Skin epidermis (tissue), 12 donors: Measurements from ENCODE around the gene HOXD3.

Experiments used
- H3K27ac ChIP-seq, 21 experiments: fragments of 200-600 bp; sonication (generic) in 11 of 21; one replicate each; pipeline ENCODE4 v1.5.0; 2020; ENCODE audit warnings: mild to moderate bottlenecking in 3 of 21, inconsistent platforms in 2 of 21, moderate library complexity in 2 of 21
- H3K4me3 ChIP-seq, 7 experiments: fragments of 200-600 bp; sonication (generic) in 2 of 7; one replicate each; pipeline ENCODE4 v1.5.0; 2020; ENCODE audit warnings: inconsistent platforms in 2 of 7, mild to moderate bottlenecking in 2 of 7, moderate library complexity in 1 of 7

The HOXD3 gene

GRCh38 chr2:176156807-176157498 lies at the start of gene HOXD3:
Gene HOXD3 (plus strand): TSS chr2:176157307. CDS start chr2:176169115, 11,808 bp downstream.
- Histone ChIP-seq H3K27ac (peak within 1 kb of the TSS in 7 of 21 experiments; percentile 5 to 77 (median 18)), H3K4me3 (peak within 1 kb of the TSS; percentile 14 to 42 (median 30))

GRCh38 chr2:176107731-176108181 lies 49.4 kb upstream of the HOXD3 start:
- Histone ChIP-seq H3K4me3 (peak overlapping the region in 3 of 7 experiments; percentile 8 to 25 (median 25)), H3K27ac (peak overlapping the region in 1 of 21 experiments; percentile 61)

- no peak overlapping the region for H3K27ac ChIP-seq
- no peak overlapping the region for H3K4me3 ChIP-seq
Observed at GRCh38 chr2:176109192-176109901, 47.8 kb upstream of the HOXD3 start.

- H3K27ac ChIP-seq, result no peak overlapping the region
- H3K4me3 ChIP-seq, result no peak overlapping the region
Observed at GRCh38 chr2:176109946-176110345, 47.2 kb upstream of the HOXD3 start.

- Histone ChIP-seq H3K4me3 (no peak overlapping the region), H3K27ac (no peak overlapping the region)
Observed at GRCh38 chr2:176110415-176111308, 46.4 kb upstream of the HOXD3 start.

GRCh38 chr2:176111309-176111663 lies 45.8 kb upstream of the HOXD3 start:
- no peak overlapping the region for H3K4me3 ChIP-seq
- no peak overlapping the region for H3K27ac ChIP-seq

- Histone ChIP-seq H3K27ac (no peak overlapping the region), H3K4me3 (no peak overlapping the region)
Observed at GRCh38 chr2:176111846-176112374, 45.2 kb upstream of the HOXD3 start.

- Histone ChIP-seq H3K4me3 (no peak overlapping the region), H3K27ac (no peak overlapping the region)
Observed at GRCh38 chr2:176112375-176113302, 44.5 kb upstream of the HOXD3 start.

- Histone ChIP-seq H3K27ac (no peak overlapping the region), H3K4me3 (no peak overlapping the region)
Observed at GRCh38 chr2:176114120-176114929, 42.8 kb upstream of the HOXD3 start.

GRCh38 chr2:176114930-176115625 lies 42.0 kb upstream of the HOXD3 start:
- H3K4me3 ChIP-seq, result no peak overlapping the region
- no peak overlapping the region for H3K27ac ChIP-seq

GRCh38 chr2:176115883-176116813 lies 41.0 kb upstream of the HOXD3 start, which contains the start of gene HOXD10:
Gene HOXD10 (plus strand): TSS chr2:176116778. CDS start chr2:176116834, 56 bp downstream.
- Histone ChIP-seq H3K4me3 (peak within 1 kb of the TSS; percentile 9 to 25 (median 15)), H3K27ac (peak within 1 kb of the TSS in 10 of 21 experiments; percentile 1 to 71 (median 34))

- H3K4me3 ChIP-seq, result peak overlapping the region; percentile 7 to 24 (median 15)
- peak overlapping the region in 6 of 21 experiments; percentile 1 to 71 (median 54) for H3K27ac ChIP-seq
Observed at GRCh38 chr2:176117162-176117822, 39.8 kb upstream of the HOXD3 start.

GRCh38 chr2:176117823-176118371 lies 39.2 kb upstream of the HOXD3 start:
- peak overlapping the region in 6 of 21 experiments; percentile 1 to 71 (median 54) for H3K27ac ChIP-seq
- peak overlapping the region; percentile 7 to 24 (median 15) for H3K4me3 ChIP-seq

GRCh38 chr2:176118601-176119339 lies 38.3 kb upstream of the HOXD3 start:
- H3K27ac ChIP-seq, result peak overlapping the region in 3 of 21 experiments; percentile 54 to 71 (median 55)
- peak overlapping the region in 2 of 7 experiments; percentile 15 to 24 for H3K4me3 ChIP-seq
